HepG2 (cell line): ENCODE measurements around the gene PRR15L. TPM values are rescaled to one million over a fixed set of nuclear protein-coding genes. Genes with fewer than 3 reads are reported as not detected.

Source experiments
- FOXP1 ChIP-seq, 2 experiments: fragments of 450-650 bp in 1 of 2; IDR thresholded peaks; 2 replicates each; pipeline ENCODE4 v1.6.1; 2017 to 2018; ENCODE audit warnings: antibody characterized with exemption in 1 of 2
- GPBP1L1 ChIP-seq: sonication (generic); formaldehyde crosslinking; IDR thresholded peaks from 2 replicates; pipeline ENCODE4 v1.5.0; 2020; ENCODE audit warnings: mild to moderate bottlenecking, missing genetic modification reagents
- HNF1B ChIP-seq: sonication (generic); formaldehyde crosslinking; IDR thresholded peaks from 2 replicates; pipeline ENCODE4 v1.5.1; 2020; ENCODE audit warnings: mild to moderate bottlenecking, moderate library complexity, missing genetic modification reagents
- HNRNPK ChIP-seq: fragments of 200-400 bp; formaldehyde crosslinking; IDR thresholded peaks from 2 replicates; pipeline ENCODE4 v1.6.1; 2018; ENCODE audit warnings: low read length, low read depth, moderate library complexity, mild to moderate bottlenecking; ENCODE audit not compliant: poor library complexity, severe bottlenecking
- IRF1 ChIP-seq: sonication (generic); formaldehyde crosslinking; IDR thresholded peaks from 2 replicates; pipeline ENCODE4 v1.4.0; 2020; ENCODE audit warnings: low read depth, mild to moderate bottlenecking, missing genetic modification reagents
- KLF12 ChIP-seq: sonication (generic); formaldehyde crosslinking; IDR thresholded peaks from 2 replicates; pipeline ENCODE4 v1.4.0; 2020; ENCODE audit warnings: missing genetic modification reagents, borderline replicate concordance
- MAZ ChIP-seq, 2 experiments: sonication (generic) in 1 of 2; formaldehyde crosslinking in 1 of 2; IDR thresholded peaks; 2 replicates each; pipeline versions ENCODE4 v1.5.0 to v1.6.1; 2012 to 2020; ENCODE audit warnings: low read depth in 2 of 2, mild to moderate bottlenecking in 2 of 2, borderline replicate concordance in 1 of 2, improper control_type of control experiment in 1 of 2, low read length in 1 of 2, missing genetic modification reagents in 1 of 2, moderate library complexity in 1 of 2
- NR3C1 ChIP-seq: sonication (generic); formaldehyde crosslinking; IDR thresholded peaks from 2 replicates; pipeline ENCODE4 v1.4.0; 2020; ENCODE audit warnings: missing genetic modification reagents
- RARG ChIP-seq: sonication (generic); formaldehyde crosslinking; IDR thresholded peaks from 2 replicates; pipeline ENCODE4 v1.4.0; 2020; ENCODE audit warnings: low read depth, mild to moderate bottlenecking, missing genetic modification reagents
- RXRA ChIP-seq: sonication (generic); formaldehyde crosslinking; IDR thresholded peaks from 2 replicates; pipeline ENCODE4 v1.5.1; 2020; ENCODE audit warnings: missing genetic modification reagents
- SNAPC5 ChIP-seq: sonication (generic); formaldehyde crosslinking; IDR thresholded peaks from 2 replicates; pipeline ENCODE4 v1.8.1; 2023; ENCODE audit warnings: mild to moderate bottlenecking, missing genetic modification reagents, borderline replicate concordance
- ZFP41 ChIP-seq: sonication (generic); formaldehyde crosslinking; IDR thresholded peaks from 2 replicates; pipeline ENCODE4 v1.4.0; 2020; ENCODE audit warnings: mild to moderate bottlenecking, missing genetic modification reagents, borderline replicate concordance
- ZNF18 ChIP-seq: sonication (generic); formaldehyde crosslinking; IDR thresholded peaks from 2 replicates; pipeline ENCODE4 v1.8.0; 2022; ENCODE audit warnings: mild to moderate bottlenecking, missing genetic modification reagents; ENCODE audit not compliant: insufficient replicate concordance
- ZNF460 ChIP-seq: sonication (generic); formaldehyde crosslinking; IDR thresholded peaks from 2 replicates; pipeline ENCODE4 v1.5.1; 2020; ENCODE audit warnings: missing genetic modification reagents, mild to moderate bottlenecking, borderline replicate concordance
- ZNF543 ChIP-seq: sonication (generic); formaldehyde crosslinking; IDR thresholded peaks from 2 replicates; pipeline ENCODE4 v1.4.0; 2020; ENCODE audit warnings: mild to moderate bottlenecking, missing genetic modification reagents
- polyA plus RNA-seq, 8 experiments: library from polyadenylated mRNA; depleted of rRNA in 3 of 8; stranded (reverse) in 7 of 8; unstranded in 1 of 8; fragments of >200 nt; fragmentation: Illumina TruSeq in 4 of 8; extraction: Trizol in 4 of 8; gene quantifications; 2 replicates each; pipeline versions ENCODE4 v1.2.1 to v1.2.3, GENCODE V29; 2011 to 2016; ENCODE audit warnings: low read depth in 4 of 8, missing spikeins in 1 of 8, mixed read lengths in 1 of 8; ENCODE audit not compliant: insufficient read depth in 1 of 8
- total RNA-seq, 5 experiments: library from RNA; depleted of rRNA; stranded (reverse); fragments of >200 nt; fragmentation: Illumina TruSeq; extraction: Trizol; gene quantifications; 2 replicates each; pipeline ENCODE4 v1.2.3, GENCODE V29; 2016; ENCODE audit warnings: low read depth in 1 of 5
- TF ChIP-seq, protein P1 (sequence below): sonication (generic); formaldehyde crosslinking; IDR thresholded peaks from 2 replicates; pipeline ENCODE4 v1.5.0; 2020; ENCODE audit warnings: mild to moderate bottlenecking, missing genetic modification reagents
- TF ChIP-seq, protein P2 (sequence below): sonication (generic); formaldehyde crosslinking; IDR thresholded peaks from 2 replicates; pipeline ENCODE4 v1.4.0; 2020; ENCODE audit warnings: missing genetic modification reagents, low read depth, mild to moderate bottlenecking, borderline replicate concordance

The PRR15L gene
- total and polyA plus RNA-seq, 2 of the 13 experiments (the other 11 are each of a cell fraction or from before 2014, with no cell fraction given), result 0.44 to 2.0 TPM

- TF ChIP-seq KLF12 (CRISPR knock-in tag), result peak; percentile 53; the same call in 1 of the 2 replicates
- no peak for TF ChIP-seq IRF1 (CRISPR knock-in tag)
- TF ChIP-seq SNAPC5 (CRISPR knock-in tag), result peak; percentile 89
- peak; percentile 63 for TF ChIP-seq RXRA (CRISPR knock-in tag)
- TF ChIP-seq HNF1B (CRISPR knock-in tag), result peak; percentile 77
- TF ChIP-seq ZNF460 (CRISPR knock-in tag), result no peak
- TF ChIP-seq NR3C1 (CRISPR knock-in tag), result no peak
- TF ChIP-seq ZNF543 (CRISPR knock-in tag), result peak; percentile 78
- no peak for TF ChIP-seq GPBP1L1 (CRISPR knock-in tag)
- TF ChIP-seq ZNF18 (CRISPR knock-in tag), result no peak
- TF ChIP-seq MAZ (IDR thresholded peaks at IDR 0.05; ENCODE audit: borderline replicate concordance, low read depth, low read length), result peak; percentile 96
- TF ChIP-seq MAZ (CRISPR knock-in tag; IDR thresholded peaks at IDR 0.05; ENCODE audit: low read depth), result peak; percentile 96
- TF ChIP-seq RARG (CRISPR knock-in tag), result no peak
- TF ChIP-seq ZFP41, result peak; percentile 96; the same call in 1 of the 2 replicates
- TF ChIP-seq, protein P1, sequence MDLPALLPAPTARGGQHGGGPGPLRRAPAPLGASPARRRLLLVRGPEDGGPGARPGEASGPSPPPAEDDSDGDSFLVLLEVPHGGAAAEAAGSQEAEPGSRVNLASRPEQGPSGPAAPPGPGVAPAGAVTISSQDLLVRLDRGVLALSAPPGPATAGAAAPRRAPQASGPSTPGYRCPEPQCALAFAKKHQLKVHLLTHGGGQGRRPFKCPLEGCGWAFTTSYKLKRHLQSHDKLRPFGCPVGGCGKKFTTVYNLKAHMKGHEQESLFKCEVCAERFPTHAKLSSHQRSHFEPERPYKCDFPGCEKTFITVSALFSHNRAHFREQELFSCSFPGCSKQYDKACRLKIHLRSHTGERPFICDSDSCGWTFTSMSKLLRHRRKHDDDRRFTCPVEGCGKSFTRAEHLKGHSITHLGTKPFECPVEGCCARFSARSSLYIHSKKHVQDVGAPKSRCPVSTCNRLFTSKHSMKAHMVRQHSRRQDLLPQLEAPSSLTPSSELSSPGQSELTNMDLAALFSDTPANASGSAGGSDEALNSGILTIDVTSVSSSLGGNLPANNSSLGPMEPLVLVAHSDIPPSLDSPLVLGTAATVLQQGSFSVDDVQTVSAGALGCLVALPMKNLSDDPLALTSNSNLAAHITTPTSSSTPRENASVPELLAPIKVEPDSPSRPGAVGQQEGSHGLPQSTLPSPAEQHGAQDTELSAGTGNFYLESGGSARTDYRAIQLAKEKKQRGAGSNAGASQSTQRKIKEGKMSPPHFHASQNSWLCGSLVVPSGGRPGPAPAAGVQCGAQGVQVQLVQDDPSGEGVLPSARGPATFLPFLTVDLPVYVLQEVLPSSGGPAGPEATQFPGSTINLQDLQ, result peak; percentile 90; the same call in 1 of the 2 replicates
- TF ChIP-seq FOXP1 (IDR thresholded peaks at IDR 0.05), result no peak
- TF ChIP-seq FOXP1 (CRISPR knock-in tag; IDR thresholded peaks at IDR 0.05), result no peak; the same call in none of the 2 replicates
- TF ChIP-seq, protein P2, sequence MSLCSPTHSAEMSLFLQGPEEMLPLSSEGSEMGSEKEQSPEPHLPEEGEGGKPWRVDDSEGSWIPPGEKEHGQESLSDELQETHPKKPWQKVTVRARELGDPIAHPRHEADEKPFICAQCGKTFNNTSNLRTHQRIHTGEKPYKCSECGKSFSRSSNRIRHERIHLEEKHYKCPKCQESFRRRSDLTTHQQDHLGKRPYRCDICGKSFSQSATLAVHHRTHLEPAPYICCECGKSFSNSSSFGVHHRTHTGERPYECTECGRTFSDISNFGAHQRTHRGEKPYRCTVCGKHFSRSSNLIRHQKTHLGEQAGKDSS (CRISPR knock-in tag), result no peak; the same call in 1 of the 2 replicates
- TF ChIP-seq HNRNPK, result peak; percentile 61
Observed at GRCh38 chr17:47970725-47971499, 13.2 kb upstream of the PRR15L start, which contains the start of gene CDK5RAP3 (continued).
